T-helper 1 cell treated with Interleukin-12 subunit alpha and Interleukin-12 subunit beta and Interleukin-4 antibody, amounts not matched to agents 30 ng/mL and 1 ng/mL, for 36 hours (primary cell): ENCODE data around the gene GLTPD2. TPM values are rescaled to one million over a fixed set of nuclear protein-coding genes. Genes with fewer than 3 reads are reported as not detected.

ENCODE experiments used
- intact Hi-C: fragments of 100-400 bp; cut with micrococcal nuclease; formaldehyde crosslinking; loops from one replicate; pipeline ENCODE4 v1.15.1; 2024
- total RNA-seq: library from RNA; stranded (reverse); gene quantifications from 2 replicates; pipeline ENCODE4 v1.2.3, GENCODE V29; 2022

Gene GLTPD2
- total RNA-seq, 1 donor from 2014 or later: not detected

DNA sequence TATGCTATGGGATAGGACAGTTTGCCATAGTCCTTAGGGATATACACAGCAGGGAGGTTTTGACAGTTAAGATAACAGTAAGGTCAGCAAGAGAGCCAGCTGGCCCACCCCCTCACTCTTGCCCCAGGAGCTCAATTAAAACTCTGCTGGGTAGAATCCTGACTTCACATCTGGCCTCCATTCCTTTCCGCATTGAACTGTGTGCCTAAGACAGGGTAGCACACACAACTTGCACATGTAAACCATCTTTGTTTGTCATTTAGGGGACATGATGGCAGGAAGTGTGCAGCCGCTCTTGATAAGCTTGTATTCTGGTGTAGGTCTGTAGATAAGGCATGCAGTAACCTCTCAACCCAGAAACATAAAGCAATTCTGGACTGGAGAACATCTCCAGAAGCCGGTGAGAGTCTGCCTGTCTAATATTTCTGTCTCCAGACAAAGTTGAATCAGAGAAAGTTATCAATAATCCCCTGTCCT is 49.6 kb downstream of the GLTPD2 start:
- intact Hi-C loops: no loop called here

DNA sequence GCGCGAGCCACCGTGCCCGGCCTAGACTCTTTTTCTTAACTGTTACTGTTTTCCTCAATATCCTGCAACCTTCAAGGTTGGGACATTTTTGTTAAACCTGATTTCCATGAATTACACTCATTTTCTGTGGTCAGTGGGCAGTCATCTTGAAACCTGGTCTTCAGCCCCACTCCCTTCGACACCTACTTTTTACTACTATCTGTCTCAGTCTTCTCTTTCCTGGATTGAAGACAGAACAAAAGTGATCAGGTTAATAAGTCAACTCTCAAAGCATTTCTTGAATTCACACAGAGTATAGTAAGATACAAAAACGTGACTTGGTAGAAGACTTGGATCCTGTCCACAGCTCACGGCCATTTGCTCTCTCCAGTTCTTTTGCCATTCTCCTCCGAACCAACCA is 50.5 kb downstream of the GLTPD2 start:
- intact Hi-C loops: no loop called here

Other genes starting within 250 kb of the GLTPD2 start
- gene MYBBP1A, start 233.6 kb upstream of the GLTPD2 start, total RNA-seq: 87.3 and 90.1 TPM in 2 replicates
- gene GGT6, start 228.4 kb upstream of the GLTPD2 start, total RNA-seq: not detected in 2 replicates
- gene SMTNL2, start 204.4 kb upstream of the GLTPD2 start, total RNA-seq: not detected in 2 replicates
- gene ALOX15, start 147.3 kb upstream of the GLTPD2 start, total RNA-seq: not detected in 2 replicates
- 89.6 and 92.0 TPM in 2 replicates for gene PELP1, start 84.8 kb upstream of the GLTPD2 start, total RNA-seq
- gene ARRB2, start 78.3 kb upstream of the GLTPD2 start, total RNA-seq: 335 and 345 TPM in 2 replicates
- gene MED11, start 57.5 kb upstream of the GLTPD2 start, total RNA-seq: 20.3 and 22.6 TPM in 2 replicates
- gene ZMYND15, start 49.1 kb upstream of the GLTPD2 start, total RNA-seq: 0.10 and 0.12 TPM in 2 replicates
- 3.3 and 4.4 TPM in 2 replicates for gene CXCL16, start 49.0 kb upstream of the GLTPD2 start, total RNA-seq
- 0.22 and 0.83 TPM in 2 replicates for gene TM4SF5, start 17.1 kb upstream of the GLTPD2 start, total RNA-seq
- 0.51 TPM in 1 of 2 replicates, not detected in the other for gene VMO1, start 2.6 kb upstream of the GLTPD2 start, total RNA-seq
- gene PSMB6, start 7.2 kb downstream of the GLTPD2 start, total RNA-seq: 160 and 163 TPM in 2 replicates
- 34.8 and 37.2 TPM in 2 replicates for gene PLD2, start 18.2 kb downstream of the GLTPD2 start, total RNA-seq
- 115 and 120 TPM in 2 replicates for gene MINK1, start 44.4 kb downstream of the GLTPD2 start, total RNA-seq
- 0.95 and 1.3 TPM in 2 replicates for gene C17orf107, start 110.6 kb downstream of the GLTPD2 start, total RNA-seq
- 0.78 and 0.88 TPM in 2 replicates for gene CHRNE, start 114.1 kb downstream of the GLTPD2 start, total RNA-seq
- gene GP1BA, start 143.3 kb downstream of the GLTPD2 start, total RNA-seq: not detected in 2 replicates
- 95.7 and 96.0 TPM in 2 replicates for gene SLC25A11, start 151.1 kb downstream of the GLTPD2 start, total RNA-seq
- 267 and 323 TPM in 2 replicates for gene RNF167, start 151.3 kb downstream of the GLTPD2 start, total RNA-seq
- 2,251 and 2,270 TPM in 2 replicates for gene PFN1, start 159.6 kb downstream of the GLTPD2 start, total RNA-seq
- 37.9 and 38.1 TPM in 2 replicates for gene ENO3, start 162.2 kb downstream of the GLTPD2 start, total RNA-seq
- gene SPAG7, start 178.9 kb downstream of the GLTPD2 start, total RNA-seq: 60.0 and 63.9 TPM in 2 replicates
- 88.9 and 95.0 TPM in 2 replicates for gene CAMTA2, start 198.7 kb downstream of the GLTPD2 start, total RNA-seq
- 0.22 and 0.76 TPM in 2 replicates for gene INCA1, start 208.6 kb downstream of the GLTPD2 start, total RNA-seq
- 52.9 and 56.7 TPM in 2 replicates for gene KIF1C, start 209.0 kb downstream of the GLTPD2 start, total RNA-seq
- gene SLC52A1, start 246.5 kb downstream of the GLTPD2 start, total RNA-seq: 0.29 and 0.51 TPM in 2 replicates